Stromal cell of bone marrow (primary cell): ENCODE results near the gene C2orf92.

Experiments
- DNase-seq: peaks from one replicate; pipeline ENCODE4 v3.0.0-alpha.2; 2012; ENCODE audit warnings: low read depth

The C2orf92 gene

DNA sequence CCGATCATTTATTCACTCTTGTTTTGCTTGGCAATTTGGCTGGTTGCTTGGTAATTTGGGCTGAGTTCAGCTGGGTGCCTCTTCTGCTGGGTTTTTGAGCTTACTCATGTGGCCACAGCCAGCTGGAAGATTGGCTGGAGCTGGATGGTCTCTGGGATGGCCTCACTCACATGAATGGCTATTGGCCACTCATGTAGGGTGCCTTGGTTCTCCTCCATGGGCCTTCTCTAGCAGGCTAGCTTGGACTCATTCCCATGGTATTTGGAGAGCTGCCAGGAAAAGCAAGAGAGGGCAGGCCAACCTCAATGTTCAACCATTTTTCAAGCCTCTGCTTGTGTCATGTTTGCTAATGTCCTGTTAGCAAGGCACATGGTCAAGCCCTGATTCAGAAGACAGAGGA lies 60.7 kb downstream of the C2orf92 start:
- no peak for DNase-seq

DNA sequence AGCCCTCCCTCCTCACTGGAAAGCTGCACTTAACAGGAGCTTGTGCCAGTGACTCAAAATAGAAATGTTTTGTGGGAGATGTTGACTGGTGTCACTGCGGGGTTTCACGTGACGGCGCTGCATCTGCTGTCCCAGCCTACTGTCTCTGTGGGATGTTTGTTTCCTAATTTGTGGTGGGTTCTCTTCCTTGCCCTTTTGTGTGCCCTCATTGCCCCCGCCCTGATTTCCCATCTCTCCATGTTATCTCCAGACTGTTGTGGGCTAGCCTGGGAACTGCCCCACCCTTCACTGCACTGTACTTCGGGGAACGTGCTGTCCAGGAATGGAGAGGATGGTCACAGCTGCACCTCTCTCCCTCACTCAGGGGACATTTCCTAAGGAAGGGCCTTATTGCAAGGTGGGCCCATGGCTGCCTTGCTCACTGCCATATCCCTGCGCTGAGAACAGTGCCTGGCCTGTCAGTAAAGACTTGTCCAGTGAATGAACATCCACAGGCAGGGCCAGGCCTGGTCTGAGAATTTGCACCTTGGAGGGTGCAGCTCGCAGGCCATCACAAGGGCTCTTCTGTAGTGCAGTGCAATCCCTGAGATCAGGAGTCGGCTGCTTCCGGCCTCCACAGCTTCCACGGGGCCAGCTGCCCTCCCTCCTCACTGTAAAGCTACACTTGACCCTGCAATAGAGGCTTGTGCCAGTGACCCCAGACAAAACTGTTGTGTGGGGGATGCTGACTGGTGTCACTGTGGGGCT lies 61.9 kb downstream of the C2orf92 start:
- DNase-seq, result no peak

DNA sequence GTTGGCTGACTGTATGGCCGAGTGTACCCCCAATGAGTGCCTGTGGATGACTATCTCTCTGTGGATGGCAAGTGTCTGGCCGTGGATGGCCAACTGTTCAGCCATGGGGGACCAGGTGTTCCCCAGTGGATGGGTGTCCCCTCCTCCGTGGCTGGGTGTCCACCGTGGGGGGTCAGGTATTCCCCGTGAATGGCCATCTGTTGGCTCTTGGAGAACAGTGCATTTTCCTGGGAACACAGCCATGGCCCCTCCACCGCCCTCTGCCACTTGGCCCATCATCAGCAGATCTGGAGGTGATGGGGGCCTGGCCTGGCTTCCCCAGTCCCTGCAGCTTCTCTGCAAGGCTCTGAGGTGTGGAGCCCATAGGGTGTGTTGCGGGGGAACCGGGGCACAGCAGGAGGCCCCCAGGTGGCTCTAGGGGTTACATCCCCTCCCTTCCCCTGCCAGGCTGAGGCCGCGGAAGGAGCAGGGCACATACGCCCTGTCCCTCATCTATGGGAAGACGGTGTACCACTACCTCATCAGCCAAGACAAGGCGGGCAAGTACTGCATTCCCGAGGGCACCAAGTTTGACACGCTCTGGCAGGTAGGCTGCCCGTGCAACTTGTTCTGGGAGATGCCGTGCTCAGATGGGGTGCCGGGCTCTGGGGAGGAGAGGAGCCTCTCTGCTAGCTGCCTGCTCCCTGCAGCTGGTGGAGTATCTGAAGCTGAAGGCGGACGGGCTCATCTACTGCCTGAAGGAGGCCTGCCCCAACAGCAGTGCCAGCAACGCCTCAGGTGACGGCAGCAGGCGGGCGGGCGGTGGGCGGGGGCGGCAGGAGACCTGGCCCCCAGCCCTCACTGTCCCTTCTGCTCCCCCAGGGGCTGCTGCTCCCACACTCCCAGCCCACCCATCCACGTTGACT lies 63.2 kb downstream of the C2orf92 start:
- no peak for DNase-seq

DNA sequence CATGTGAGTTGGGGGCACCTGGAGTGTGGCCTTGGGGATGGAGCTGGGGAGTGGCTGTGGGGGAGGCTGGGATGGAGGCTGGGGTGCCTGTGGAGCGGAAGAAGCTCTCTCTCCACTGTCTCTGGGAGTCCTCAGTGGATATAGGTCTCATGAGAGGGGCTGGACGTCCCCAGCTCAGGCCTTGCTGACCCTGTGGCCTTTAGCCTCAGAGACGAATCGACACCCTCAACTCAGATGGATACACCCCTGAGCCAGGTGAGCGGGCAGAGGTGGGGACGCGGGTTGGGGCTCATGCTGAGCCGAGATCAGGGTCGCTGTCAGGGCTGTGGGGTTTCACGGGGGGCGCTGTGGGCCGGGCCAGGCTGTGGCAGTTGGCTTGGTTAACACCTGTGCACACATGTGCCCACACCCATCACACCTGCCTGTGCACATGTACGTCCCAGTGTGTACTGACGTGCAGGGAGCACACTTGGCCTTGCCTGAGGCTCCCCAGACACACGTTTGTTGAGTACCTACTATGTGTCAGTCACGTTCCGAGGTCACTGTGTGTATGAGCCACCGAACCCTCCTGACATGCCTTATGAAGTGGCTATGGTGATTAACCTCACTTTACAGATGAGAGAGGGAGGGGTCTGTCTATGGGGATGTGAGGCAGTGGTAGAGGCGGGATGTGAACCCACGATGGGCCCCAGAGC lies 64.0 kb downstream of the C2orf92 start:
- DNase-seq, result no peak

DNA sequence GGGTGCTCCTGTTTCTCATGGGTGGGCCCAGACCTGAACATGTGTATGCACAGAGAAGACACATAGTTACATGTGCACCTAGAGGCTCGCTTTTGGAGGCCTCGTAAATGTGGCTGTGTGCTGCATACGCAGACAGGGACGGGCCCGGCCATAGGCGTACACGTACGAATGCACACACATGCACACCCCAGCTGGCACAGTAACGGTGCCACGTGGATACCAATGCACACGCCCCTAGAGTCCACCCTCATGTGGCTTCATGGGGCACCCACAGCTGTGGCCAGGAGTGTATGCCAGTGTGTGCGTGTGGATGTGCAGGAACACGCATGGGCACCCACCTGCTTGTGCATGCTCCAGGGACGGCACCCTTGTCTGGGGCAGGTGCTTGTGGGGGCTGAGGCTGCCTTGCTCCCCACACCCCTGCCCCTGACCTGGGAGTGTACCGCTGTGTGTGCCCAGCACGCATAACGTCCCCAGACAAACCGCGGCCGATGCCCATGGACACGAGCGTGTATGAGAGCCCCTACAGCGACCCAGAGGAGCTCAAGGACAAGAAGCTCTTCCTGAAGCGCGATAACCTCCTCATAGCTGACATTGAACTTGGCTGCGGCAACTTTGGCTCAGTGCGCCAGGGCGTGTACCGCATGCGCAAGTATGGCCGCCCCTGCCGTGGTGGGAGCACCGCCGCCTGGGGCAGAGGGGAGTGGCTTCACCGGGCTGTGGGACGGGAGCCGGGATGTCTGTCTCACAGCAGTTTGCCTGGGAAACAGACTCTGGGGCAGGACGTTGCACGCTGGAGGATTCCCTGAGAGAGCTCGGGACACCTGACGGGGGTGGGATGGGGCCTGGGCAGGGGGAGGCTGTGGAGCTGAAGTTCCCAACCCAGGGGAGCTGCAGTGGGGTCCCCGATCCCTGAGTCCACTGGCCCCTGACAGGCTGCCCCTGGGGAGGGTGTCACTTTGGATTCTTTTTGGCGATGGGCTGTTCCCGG lies 64.8 kb downstream of the C2orf92 start:
- DNase-seq, result no peak

DNA sequence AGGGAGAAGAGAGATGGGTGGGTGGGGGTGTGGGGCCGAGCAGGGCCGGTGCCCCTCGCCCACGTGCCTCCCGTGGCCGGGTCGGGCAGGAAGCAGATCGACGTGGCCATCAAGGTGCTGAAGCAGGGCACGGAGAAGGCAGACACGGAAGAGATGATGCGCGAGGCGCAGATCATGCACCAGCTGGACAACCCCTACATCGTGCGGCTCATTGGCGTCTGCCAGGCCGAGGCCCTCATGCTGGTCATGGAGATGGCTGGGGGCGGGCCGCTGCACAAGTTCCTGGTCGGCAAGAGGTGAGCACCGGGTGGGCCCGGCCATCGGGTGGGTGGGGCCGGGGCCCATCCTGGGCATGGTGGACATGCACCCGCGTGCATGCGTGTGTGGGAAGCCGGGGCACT lies 65.6 kb downstream of the C2orf92 start:
- DNase-seq, result no peak

DNA sequence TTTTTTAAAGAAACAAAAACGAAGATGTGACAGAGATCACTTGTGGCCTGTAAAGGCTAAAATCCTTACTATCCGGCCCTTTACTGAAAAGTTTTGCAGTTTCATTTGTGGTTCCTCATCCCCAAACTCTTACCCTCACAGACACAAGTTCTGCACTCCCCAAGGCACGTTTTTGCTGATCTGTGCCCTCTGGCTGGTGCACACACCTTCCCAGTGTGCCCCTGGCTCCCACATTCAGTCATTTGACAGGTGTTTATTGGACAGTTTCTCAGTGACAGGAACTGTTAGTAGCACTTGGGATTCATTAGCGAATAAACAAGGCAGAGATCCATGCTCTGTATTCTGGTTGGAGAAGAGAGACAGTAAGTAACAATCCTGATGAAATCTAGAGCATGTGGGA lies 66.7 kb downstream of the C2orf92 start:
- no peak for DNase-seq

DNA sequence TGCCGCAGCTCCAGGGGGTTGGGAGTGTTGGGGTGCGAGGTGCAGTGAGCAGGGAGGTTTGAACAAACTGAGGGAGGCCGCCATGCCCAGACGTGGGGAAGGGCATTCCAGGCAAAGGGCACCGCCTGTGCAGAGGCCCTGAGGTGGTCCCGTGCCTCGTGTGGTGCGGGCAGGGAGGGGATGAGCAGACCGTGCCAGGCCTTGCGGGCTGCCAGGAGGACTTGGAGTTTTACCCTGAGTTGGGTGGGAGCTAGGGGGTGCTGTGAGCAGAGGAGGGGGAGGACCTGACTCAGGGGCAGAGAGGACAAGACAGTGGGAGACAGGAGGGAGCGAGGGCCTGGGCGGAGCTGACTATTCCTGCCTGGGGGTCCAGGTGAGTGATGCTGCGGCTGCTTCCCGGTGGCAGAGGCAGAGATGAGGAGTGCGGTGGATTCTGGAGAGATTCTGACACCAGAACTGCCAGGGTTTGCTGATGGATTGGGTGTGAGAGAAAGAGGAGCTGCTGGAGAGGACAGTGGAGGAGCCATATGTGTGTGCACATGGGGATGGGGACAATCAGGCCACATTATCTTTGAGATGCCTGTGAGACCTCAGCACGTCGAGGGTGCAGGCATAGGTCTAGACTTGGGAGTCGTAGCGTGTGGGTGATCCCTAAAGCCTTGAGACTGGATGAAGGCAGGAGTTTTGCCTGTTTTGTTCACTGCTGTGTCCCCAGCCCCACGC lies 67.3 kb downstream of the C2orf92 start:
- DNase-seq, result no peak

DNA sequence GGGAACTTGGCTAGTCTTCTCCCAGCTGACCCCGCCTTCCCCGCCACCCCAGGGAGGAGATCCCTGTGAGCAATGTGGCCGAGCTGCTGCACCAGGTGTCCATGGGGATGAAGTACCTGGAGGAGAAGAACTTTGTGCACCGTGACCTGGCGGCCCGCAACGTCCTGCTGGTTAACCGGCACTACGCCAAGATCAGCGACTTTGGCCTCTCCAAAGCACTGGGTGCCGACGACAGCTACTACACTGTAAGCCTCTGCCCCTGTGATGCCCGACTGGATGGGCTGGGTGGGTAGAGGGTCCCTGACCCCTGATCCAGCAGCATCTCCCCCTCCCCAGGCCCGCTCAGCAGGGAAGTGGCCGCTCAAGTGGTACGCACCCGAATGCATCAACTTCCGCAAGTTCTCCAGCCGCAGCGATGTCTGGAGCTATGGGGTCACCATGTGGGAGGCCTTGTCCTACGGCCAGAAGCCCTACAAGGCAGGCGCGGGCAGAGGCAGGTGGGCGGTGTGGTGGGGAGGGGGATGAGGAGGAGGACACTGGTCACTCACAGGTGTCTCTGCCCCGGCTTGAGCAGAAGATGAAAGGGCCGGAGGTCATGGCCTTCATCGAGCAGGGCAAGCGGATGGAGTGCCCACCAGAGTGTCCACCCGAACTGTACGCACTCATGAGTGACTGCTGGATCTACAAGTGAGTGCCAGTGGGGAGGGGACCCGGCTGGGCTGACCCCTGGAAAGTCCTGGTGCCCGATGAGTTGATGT lies 68.1 kb downstream of the C2orf92 start:
- no peak for DNase-seq

DNA sequence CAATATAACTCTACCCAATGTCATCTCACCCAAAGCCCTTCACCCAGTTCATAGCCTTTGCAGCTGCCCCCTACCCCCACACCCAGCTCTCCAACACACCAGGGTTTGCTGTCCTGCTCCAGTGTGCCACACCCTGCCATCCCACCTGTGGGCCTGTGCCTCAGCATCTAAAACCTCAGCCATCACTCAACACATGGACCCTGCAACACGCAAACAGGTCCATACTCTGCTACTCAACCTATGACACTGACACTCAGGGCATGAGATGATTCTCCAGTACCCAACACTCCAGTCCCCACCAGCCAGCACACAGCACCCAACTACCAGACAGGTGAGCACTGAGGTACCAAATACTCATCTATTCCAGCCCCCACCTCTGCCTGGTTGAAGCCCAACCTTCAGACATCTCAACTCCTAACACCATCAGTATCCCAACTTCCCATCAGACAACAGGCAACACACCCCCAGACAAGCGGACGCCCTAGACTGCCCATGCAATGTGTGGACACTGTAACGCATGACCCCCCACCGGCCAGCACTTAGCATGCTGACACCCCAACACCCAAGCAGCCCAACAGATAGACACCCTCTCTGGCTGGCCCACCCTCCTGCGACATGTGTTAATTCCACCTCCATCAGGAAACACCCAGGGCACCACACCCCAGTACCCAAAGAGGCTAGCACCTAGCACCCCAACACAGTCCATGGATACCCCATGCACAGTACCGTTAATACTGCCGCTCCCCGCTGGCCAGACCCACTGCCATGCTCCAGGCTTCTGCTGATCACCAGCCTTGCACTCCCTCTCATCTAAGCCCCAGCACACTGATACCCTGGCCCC lies 68.9 kb downstream of the C2orf92 start:
- no peak for DNase-seq

DNA sequence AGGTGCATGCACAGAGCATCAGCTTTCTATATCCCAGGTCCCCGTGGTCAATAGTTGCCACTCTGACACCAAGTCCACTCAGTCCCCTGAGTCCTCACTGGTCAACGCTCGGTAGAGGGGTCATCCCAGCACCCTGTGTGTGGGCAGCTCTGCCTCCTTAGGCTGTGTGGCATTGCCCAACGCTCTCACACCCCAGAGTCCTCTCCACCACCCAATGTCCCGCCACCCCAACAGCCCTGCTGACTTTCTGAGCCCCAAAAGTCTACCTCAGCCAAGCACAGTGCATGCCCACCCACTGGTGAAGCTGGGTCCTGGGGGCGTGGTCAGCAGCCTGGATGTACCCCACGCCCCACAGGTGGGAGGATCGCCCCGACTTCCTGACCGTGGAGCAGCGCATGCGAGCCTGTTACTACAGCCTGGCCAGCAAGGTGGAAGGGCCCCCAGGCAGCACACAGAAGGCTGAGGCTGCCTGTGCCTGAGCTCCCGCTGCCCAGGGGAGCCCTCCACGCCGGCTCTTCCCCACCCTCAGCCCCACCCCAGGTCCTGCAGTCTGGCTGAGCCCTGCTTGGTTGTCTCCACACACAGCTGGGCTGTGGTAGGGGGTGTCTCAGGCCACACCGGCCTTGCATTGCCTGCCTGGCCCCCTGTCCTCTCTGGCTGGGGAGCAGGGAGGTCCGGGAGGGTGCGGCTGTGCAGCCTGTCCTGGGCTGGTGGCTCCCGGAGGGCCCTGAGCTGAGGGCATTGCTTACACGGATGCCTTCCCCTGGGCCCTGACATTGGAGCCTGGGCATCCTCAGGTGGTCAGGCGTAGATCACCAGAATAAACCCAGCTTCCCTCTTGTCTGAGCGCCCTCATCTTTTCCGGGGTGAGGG lies 69.7 kb downstream of the C2orf92 start:
- DNase-seq, result no peak

DNA sequence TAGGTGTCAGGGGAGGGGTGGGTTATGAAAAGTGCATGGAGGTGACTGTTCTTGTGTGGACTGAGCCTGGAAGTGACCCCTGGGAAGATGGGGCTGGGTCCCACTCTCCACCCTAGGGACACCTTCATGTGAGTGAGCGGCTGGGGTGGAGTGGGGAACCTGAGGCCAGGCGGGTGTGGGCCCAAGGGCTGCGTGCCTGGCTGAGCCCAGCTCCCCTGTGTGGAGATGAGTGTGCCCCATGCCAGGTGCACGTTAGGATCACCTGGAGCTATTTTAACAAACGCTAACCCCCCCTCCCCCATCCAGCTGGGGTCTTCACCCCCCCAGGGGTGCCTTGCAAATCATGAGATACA lies 70.4 kb downstream of the C2orf92 start:
- DNase-seq, result no peak

DNA sequence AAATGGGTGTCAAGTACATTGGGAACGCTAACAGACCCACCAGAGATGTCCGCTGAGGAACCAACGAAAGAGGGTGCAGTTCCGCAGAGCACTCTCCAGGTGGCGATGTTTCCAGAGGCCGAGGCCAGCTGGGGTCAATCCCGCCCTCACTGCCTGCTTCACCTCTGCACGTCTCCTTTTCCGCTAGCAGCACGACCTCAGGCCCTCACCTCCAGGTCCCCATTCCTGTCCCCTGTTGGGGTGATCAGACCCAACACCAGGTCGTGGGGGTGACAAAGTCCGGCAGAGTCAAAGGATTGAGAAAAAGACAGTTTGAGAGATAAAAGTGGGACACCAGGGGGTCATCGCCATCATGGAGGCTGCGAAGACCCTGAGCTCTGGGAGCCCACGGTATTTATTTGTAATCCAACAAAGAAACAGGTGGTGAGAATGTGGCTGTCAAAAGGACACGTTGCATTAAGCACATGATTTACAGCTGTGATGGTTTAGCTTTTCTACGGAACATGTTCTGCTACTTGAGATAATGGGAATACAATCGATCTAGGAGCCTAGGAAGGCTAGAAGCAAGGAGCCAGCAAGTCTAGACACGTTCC lies 71.2 kb downstream of the C2orf92 start:
- DNase-seq, result no peak

DNA sequence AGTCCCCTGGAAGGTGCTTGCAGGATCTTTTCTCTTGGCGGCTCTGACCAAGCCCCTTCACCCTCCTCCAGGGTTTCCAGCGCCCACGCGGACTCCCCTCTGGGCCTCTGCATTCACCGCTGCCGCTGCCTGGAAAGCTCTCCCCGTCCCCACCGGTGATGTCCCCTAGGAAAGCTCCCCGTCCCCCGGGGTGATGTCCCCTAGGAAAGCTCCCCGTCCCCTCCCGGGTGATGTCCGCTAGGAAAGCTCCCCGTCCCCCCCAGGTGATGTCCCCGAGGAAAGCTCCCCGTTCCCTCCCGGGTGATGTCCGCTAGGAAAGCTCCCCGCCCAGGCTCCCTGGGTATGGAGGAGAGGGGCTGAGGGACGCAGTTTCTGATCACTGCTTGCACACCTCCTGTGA lies 71.7 kb downstream of the C2orf92 start:
- DNase-seq, result no peak

DNA sequence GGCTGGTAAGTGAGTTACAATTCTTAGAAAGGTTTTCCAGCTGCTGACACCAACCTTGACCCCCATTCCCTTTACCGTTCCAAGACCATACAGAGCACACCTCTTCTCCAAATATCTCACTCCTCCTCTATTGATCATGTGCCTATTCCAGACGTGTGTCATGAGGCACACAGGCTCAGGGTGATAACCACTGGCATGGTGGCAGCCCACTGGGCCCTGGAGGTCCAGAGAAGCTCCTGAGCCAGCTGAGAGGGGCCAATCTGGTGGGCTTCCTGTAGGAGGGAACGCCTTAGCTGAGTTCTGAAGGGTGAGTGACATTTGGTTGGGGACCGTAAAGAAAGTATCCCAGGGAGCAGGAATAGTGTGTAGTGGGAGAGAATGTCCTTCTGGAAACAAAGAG lies 72.2 kb downstream of the C2orf92 start:
- DNase-seq, result no peak

DNA sequence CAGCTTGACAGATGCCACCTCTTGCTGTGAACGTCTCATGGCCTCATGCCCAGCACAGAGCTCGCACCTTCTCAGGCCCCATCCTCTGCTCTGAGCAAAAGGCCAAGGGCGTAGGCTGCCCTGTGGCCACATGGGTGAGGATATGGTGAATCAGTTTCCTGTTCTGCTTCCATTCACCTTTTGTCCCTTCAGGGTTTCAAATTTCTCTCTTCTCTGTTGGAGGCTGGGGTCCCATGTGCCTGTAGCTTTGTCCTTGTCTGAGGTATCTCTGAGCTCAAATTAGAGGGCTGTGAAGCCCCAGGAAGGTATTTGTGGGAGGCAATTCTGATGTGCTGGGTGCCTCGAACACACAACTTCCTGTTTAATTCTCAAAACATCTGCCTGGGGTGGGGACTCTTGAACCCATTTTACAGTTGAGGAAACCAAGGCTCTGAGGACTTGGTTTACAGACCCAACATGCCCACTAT lies 72.9 kb downstream of the C2orf92 start:
- no peak for DNase-seq

DNA sequence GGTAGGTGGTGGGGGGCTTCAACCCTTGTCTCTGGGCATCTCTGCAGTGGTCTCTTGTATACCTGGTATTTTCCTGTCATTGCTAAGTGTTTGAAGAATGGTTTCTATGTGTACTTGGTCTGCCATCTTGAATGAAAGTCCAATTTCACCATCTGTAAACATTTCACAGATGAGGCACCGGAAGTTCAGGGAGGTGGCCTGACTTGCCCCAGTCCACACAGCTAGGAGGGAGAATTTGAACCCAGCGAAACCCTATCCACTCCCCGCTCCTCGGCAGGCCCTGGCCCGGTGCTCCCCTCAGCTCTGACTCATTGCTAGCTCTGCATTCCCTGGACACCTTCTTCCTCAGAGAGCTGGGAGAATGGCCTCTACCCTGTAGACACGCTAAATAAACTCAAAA lies 74.4 kb downstream of the C2orf92 start:
- DNase-seq, result no peak
